ENCODE measurements around the gene SCN5A.

- TF ChIP-seq TCF4 (CRISPR knock-in tag; IDR thresholded peaks at IDR 0.05; ENCODE audit: borderline replicate concordance) (no peak), TSHZ2 (CRISPR knock-in tag; IDR thresholded peaks at IDR 0.05) (no peak), ZC3H10 (CRISPR knock-in tag; IDR thresholded peaks at IDR 0.05) (no peak), ISL1 (CRISPR knock-in tag; IDR thresholded peaks at IDR 0.05) (no peak), PPARA (CRISPR knock-in tag; IDR thresholded peaks at IDR 0.05; ENCODE audit: borderline replicate concordance) (no peak), ZFP3 (CRISPR knock-in tag; IDR thresholded peaks at IDR 0.05) (no peak)
These were observed 13.0 kb downstream of the SCN5A start for GRCh38 chr3:38636464-38636863.

Measured in SK-N-SH treated with all-trans-retinoic acid at 6 μM for 48 hours (cell line).